ENCODE measurements around the gene SPATS2L. TPM values are rescaled to one million over a fixed set of nuclear protein-coding genes. Genes with fewer than 3 reads are reported as not detected.

SPATS2L gene
- total RNA-seq: 10 to 100 TPM; 40.3 to 89.9 TPM
- polyA plus RNA-seq (2013, experiment 1 of 2): 52.1 TPM
- polyA plus RNA-seq (2013, experiment 2 of 2): 53.7 TPM
- long read RNA-seq, experiment 1, partial matches to known transcripts: 12 of 27 reads
- long read RNA-seq, experiment 1, other reads (novel, unspliced or antisense): 12 of 27 reads
- long read RNA-seq, experiment 2, transcript SPATS2L-204 (13 exons, 2,463 nt): major isoform, 22 of 92 reads
- long read RNA-seq, experiment 2, partial matches to known transcripts: 5 of 92 reads
- long read RNA-seq, experiment 2, other reads (novel, unspliced or antisense): 58 of 92 reads
- long read RNA-seq, experiment 3, full-length matches to known transcripts: 25 of 49 reads
- long read RNA-seq, experiment 3, partial matches to known transcripts: 13 of 49 reads
- long read RNA-seq, experiment 3, other reads (novel, unspliced or antisense): 11 of 49 reads
- long read RNA-seq, experiment 4, partial matches to known transcripts: 3 of 8 reads
- long read RNA-seq, experiment 4, other reads (novel, unspliced or antisense): 1 of 8 reads

- H3K27ac ChIP-seq (ENCODE audit: low read depth, low read length): no peak within 1 kb of the TSS
- H3K4me3 ChIP-seq (ENCODE audit: low read length): peak within 1 kb of the TSS; percentile 86
- peak within 1 kb of the TSS; percentile 83 for H3K4me3 Mint-ChIP-seq
- peak within 1 kb of the TSS; percentile 55 for H3K9ac ChIP-seq (ENCODE audit: extremely low read depth, low read length, poor library complexity, severe bottlenecking)
- H3K4me1 Mint-ChIP-seq: peaks cover 30% of the 10 kb centered on the region
- no peaks in the 10 kb centered on the region for H3K9me3 ChIP-seq (ENCODE audit: control insufficient read depth, low read length)
- DNase-seq: peak; percentile 87
- no peaks in the 10 kb centered on the region for H3K36me3 ChIP-seq (ENCODE audit: control insufficient read depth, insufficient read depth, low read length)
- no peaks in the 10 kb centered on the region for H3K9me3 Mint-ChIP-seq
- H3K36me3 Mint-ChIP-seq (ENCODE audit: low read depth): no peaks in the 10 kb centered on the region
- no peaks in the 10 kb centered on the region for H3K27me3 ChIP-seq (ENCODE audit: control insufficient read depth, insufficient read depth, low read length, poor library complexity, severe bottlenecking)
- TF ChIP-seq CTCF (conservative IDR thresholded peaks at IDR 0.05): no peak
- 0% methylated on average over 6 to 69 of the region's 69 CpGs for WGBS, 2 experiments (ENCODE audit: insufficient coverage in 1 of 2, insufficient read length in 1 of 2)
- H3K27ac Mint-ChIP-seq: peak within 1 kb of the TSS; percentile 94
- no peaks in the 10 kb centered on the region for H3K27me3 Mint-ChIP-seq (ENCODE audit: insufficient read depth)
- peaks cover 8% of the 10 kb centered on the region for H3K4me1 ChIP-seq (ENCODE audit: control insufficient read depth, insufficient read depth, low read length)
Observed at GRCh38 chr2:200306196-200306930, at the start of gene SPATS2L. TSS of gene SPATS2L (plus strand) at chr2:200306693. CDS start at chr2:200389245, 82,552 bp downstream.

- H3K4me1 ChIP-seq (ENCODE audit: control insufficient read depth, insufficient read depth, low read length): no peaks in the 10 kb centered on the region
- no peak overlapping the region for H3K27ac ChIP-seq (ENCODE audit: low read depth, low read length)
- Mint-ChIP-seq H3K9me3 (peaks cover 3% of the 10 kb centered on the region), H3K4me1 (peaks cover 18% of the 10 kb centered on the region), H3K27me3 (ENCODE audit: insufficient read depth) (peaks cover 23% of the 10 kb centered on the region), H3K27ac (no peak overlapping the region), H3K4me3 (no peak overlapping the region), H3K36me3 (ENCODE audit: low read depth) (no peaks in the 10 kb centered on the region)
- peaks cover 28% of the 10 kb centered on the region for H3K27me3 ChIP-seq (ENCODE audit: control insufficient read depth, insufficient read depth, low read length, poor library complexity, severe bottlenecking)
- DNase-seq: no peak
- H3K4me3 ChIP-seq (ENCODE audit: low read length): no peak overlapping the region
- TF ChIP-seq CTCF (conservative IDR thresholded peaks at IDR 0.05): no peak
- WGBS, 2 experiments (ENCODE audit: insufficient coverage in 1 of 2, insufficient read length in 1 of 2): 91 to 93% methylated on average over 3 to 6 of the region's 6 CpGs
- no peak overlapping the region for H3K9ac ChIP-seq (ENCODE audit: extremely low read depth, low read length, poor library complexity, severe bottlenecking)
- no peaks in the 10 kb centered on the region for H3K9me3 ChIP-seq (ENCODE audit: control insufficient read depth, low read length)
- no peaks in the 10 kb centered on the region for H3K36me3 ChIP-seq (ENCODE audit: control insufficient read depth, insufficient read depth, low read length)
Observed at GRCh38 chr2:200257570-200257969, 48.9 kb upstream of the SPATS2L start.

GRCh38 chr2:200258081-200258480 lies 48.4 kb upstream of the SPATS2L start:
- DNase-seq: no peak
- TF ChIP-seq CTCF (conservative IDR thresholded peaks at IDR 0.05): no peak
- H3K9ac ChIP-seq (ENCODE audit: extremely low read depth, low read length, poor library complexity, severe bottlenecking): no peak overlapping the region
- no peaks in the 10 kb centered on the region for H3K4me1 ChIP-seq (ENCODE audit: control insufficient read depth, insufficient read depth, low read length)
- Mint-ChIP-seq H3K4me1 (peaks cover 14% of the 10 kb centered on the region), H3K4me3 (no peak overlapping the region), H3K36me3 (ENCODE audit: low read depth) (no peaks in the 10 kb centered on the region), H3K9me3 (peaks cover 3% of the 10 kb centered on the region), H3K27me3 (ENCODE audit: insufficient read depth) (peaks cover 19% of the 10 kb centered on the region), H3K27ac (no peak overlapping the region)
- peaks cover 23% of the 10 kb centered on the region for H3K27me3 ChIP-seq (ENCODE audit: control insufficient read depth, insufficient read depth, low read length, poor library complexity, severe bottlenecking)
- H3K4me3 ChIP-seq (ENCODE audit: low read length): no peak overlapping the region
- no peaks in the 10 kb centered on the region for H3K36me3 ChIP-seq (ENCODE audit: control insufficient read depth, insufficient read depth, low read length)
- H3K27ac ChIP-seq (ENCODE audit: low read depth, low read length): no peak overlapping the region
- H3K9me3 ChIP-seq (ENCODE audit: control insufficient read depth, low read length): no peaks in the 10 kb centered on the region
- 85 to 90% methylated on average over 4 to 5 of the region's 5 CpGs for WGBS, 2 experiments (ENCODE audit: insufficient coverage in 1 of 2, insufficient read length in 1 of 2)

Data from endodermal cell (in vitro differentiated cells).